NCI-H2107 treated with DMSO at 0.1 percent for 48 hours (cell line): ENCODE data around the gene IQCE.

Experiments
- DNase-seq: peaks from one replicate; lab custom pipeline; 2025; ENCODE audit not compliant: unreplicated experiment; lab: John Stamatoyannopoulos, UW

Gene IQCE

GRCh38 chr7:2641406-2642393, 82.9 kb downstream of the IQCE start:
- peak; percentile 34 for DNase-seq

GRCh38 chr7:2643386-2644219, 84.8 kb downstream of the IQCE start:
- no peak for DNase-seq

- DNase-seq = no peak
Measured at GRCh38 chr7:2644220-2644561, 85.4 kb downstream of the IQCE start.

GRCh38 chr7:2644562-2645273, 85.9 kb downstream of the IQCE start:
- DNase-seq = no peak

- DNase-seq = no peak
Measured at GRCh38 chr7:2645274-2645868, 86.6 kb downstream of the IQCE start.

- DNase-seq = no peak
Measured at GRCh38 chr7:2646336-2646679, 87.5 kb downstream of the IQCE start.

GRCh38 chr7:2646680-2647571, 88.1 kb downstream of the IQCE start:
- no peak for DNase-seq

GRCh38 chr7:2647594-2648172, 88.9 kb downstream of the IQCE start:
- DNase-seq = no peak

- no peak for DNase-seq
Measured at GRCh38 chr7:2649139-2649838, 90.5 kb downstream of the IQCE start.

GRCh38 chr7:2649991-2650390, 91.2 kb downstream of the IQCE start:
- no peak for DNase-seq

GRCh38 chr7:2650451-2650850, 91.7 kb downstream of the IQCE start:
- DNase-seq = no peak

GRCh38 chr7:2651336-2651735, 92.6 kb downstream of the IQCE start:
- DNase-seq = no peak

- no peak for DNase-seq
Measured at GRCh38 chr7:2651847-2652735, 93.3 kb downstream of the IQCE start.

GRCh38 chr7:2652736-2653060, 93.9 kb downstream of the IQCE start:
- no peak for DNase-seq

GRCh38 chr7:2654059-2654458, 95.3 kb downstream of the IQCE start:
- DNase-seq = no peak

GRCh38 chr7:2655870-2656614, 97.3 kb downstream of the IQCE start:
- DNase-seq = no peak

- DNase-seq = no peak
Measured at GRCh38 chr7:2657208-2657607, 98.4 kb downstream of the IQCE start.
